T-helper 9 cell (primary cell): ENCODE measurements around the gene NDUFA7.
A peak's percentile ranks its signal among the peaks of the same experiment; 100 is the strongest.
"Not testable (repeated sequence)": the region's sequence is repeated elsewhere in the genome, so short reads cannot be mapped to it uniquely, and the experiment has no call there.

ENCODE experiments used
- DNase-seq: peaks from one replicate; pipeline ENCODE4 v3.0.0-alpha.2; 2020

Gene NDUFA7

GRCh38 chr19:8318835-8319234 is 2.3 kb downstream of the NDUFA7 start:
- DNase-seq: not testable (repeated sequence)

DNA sequence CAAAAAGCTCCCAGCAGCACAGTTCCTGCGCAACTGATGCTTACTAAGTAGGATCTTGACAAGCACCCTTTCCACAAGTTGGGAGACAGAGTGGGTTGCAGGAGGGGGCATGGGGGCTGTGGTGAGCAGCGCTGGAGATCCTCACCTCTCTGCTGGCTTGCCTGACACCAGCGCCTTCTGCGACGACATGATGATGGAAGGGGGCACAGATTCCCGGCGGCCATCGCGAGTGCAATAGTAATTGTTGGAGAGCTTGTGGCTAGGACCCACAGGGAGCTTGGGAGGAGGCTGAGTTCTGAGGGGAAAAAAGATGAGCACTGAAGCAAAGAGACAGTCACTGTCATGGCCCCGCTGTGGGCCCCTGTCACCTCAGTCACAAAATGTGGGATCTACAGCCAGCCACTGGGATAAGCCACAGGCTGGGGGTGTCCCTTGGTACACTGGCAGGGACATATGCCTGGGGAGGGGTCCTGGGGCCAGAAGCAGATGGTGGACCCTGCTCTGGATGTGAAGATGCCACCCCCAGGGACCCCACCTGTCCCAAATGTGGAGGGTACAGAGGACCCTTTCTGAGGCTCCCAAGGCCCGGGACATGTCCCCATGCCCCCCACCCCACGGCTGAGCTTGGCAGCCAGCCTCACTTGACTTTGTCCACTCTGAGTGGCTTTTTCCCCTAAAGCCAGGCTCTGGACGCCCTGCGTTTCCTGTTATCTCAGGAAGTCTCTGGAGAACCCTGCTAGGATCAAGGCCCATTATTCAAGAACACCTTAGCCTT is 4.6 kb downstream of the NDUFA7 start:
- no peak for DNase-seq

GRCh38 chr19:8314981-8315640 is 6.1 kb downstream of the NDUFA7 start:
- not testable (repeated sequence) for DNase-seq

DNA sequence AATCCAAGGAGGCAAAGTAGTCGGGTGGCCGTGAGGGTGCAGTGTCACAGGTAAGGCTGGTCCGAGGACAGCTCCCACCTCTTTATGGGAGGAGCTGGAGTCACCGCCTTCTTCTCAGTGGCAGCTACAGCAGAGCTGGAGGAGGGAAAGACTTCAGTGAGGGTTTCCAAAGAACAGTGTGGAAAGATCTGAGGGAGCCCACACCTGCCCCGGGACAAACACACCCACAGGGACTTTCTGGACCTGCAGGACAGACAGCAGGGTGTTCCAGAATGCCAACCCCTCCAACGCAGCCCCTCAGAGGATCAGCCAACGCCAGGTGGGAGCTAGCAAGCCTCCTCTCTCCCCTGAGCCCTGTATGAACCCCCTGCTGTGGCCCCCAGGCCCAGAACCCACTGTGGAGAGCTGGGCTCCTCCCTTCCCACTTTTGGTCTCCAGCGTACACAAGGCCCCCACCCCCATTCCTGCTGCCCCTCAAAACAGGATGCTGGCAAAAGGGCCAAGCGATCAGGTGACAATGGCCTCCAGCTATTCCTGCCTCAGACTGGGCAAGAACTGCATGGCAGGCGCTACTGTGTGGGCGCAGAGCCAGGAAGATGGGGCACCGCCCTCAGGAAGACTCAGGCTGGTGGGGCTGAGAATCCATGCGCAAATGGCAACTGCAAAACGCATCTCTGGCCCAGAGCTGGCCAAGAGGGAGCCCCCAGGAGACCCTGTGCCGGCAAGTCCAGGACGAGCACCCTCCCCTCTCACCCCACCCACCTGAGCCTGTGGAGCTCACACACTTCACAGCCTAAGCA is 9.5 kb downstream of the NDUFA7 start:
- DNase-seq: no peak

DNA sequence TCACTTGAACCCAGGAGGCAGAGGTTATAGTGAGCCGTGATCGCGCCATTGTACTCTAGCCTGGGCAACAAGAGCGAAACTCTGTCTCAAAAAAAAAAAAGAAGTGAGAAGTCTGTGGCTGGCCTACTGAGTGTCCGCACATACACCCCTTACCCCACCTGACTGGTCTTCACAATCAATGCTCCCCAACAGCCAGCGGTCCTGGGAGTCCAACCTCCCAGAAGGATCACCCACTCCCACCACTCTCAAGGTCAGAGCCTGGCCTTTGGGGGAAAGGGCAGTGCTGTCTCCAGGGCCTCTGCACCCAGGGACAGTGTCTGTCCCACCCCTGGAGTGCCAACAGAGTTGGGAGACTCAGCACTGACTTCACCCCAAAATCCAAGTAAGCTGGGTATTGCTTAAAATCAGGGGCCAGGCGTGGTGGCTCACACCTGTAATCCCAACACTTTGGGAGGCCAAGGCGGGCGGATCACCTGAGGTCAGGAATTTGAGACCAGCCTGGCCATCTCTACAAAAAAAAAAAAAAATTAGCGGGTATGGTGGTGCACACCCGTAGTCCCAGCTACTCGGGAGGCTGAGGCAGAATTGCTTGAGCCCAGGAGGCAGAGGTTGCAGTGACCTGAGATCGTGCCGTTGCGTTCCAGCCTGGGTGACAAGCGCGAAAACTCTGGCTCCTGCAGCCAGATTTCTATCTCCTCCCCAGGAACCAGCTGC is 10.7 kb downstream of the NDUFA7 start:
- DNase-seq: no peak

- DNase-seq: no peak
Measured at GRCh38 chr19:8308891-8309291, 12.3 kb downstream of the NDUFA7 start.

DNA sequence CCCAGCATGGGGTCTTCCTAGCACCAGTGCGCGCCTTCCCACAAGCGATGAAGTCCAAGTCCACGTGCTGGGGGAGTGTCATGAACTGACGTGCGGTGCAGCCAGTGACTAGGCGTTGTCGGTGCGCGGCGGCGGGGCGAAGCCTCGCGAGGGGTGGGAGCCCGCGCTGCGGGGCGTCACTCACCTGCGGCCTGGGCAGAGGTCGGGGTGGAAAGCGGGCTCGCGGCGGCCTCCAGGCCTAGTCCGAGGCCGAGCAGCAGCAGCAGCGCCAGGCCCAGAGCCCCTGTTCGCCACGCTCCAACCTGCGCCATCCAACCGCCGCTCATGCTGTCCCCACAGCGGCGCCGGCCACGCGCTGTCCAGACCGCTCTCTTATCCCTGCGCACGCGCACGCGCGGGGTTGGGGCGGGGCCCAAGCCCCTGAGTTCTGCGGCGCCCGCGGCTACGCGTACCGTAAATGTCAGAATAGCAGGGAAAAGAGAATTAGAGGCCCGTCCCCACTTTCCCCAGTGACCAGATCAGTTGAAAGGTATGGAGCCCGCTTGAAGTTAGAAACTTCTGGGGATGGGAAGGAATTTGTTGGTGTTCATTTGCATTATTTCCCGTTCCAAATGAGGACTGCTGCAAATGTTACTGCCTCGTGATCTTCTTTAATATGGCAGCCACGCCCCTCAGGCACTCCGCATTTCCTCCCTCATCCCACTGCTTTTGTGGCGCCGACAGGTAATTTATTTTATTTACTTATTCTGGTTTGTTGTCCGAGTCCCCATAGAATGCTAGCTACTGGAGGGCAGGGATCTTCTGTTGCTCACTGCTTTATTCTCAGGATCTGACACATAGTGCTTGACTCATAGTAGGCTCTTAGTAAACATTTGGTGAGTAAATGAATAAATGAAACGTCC is 13.0 kb downstream of the NDUFA7 start, which contains the start of gene CD320:
CD320 (minus strand) TSS at position 394 of the 902 bp plus-strand sequence; CDS start at position 326, 68 bp downstream.
- peak; percentile 78 for DNase-seq

DNA sequence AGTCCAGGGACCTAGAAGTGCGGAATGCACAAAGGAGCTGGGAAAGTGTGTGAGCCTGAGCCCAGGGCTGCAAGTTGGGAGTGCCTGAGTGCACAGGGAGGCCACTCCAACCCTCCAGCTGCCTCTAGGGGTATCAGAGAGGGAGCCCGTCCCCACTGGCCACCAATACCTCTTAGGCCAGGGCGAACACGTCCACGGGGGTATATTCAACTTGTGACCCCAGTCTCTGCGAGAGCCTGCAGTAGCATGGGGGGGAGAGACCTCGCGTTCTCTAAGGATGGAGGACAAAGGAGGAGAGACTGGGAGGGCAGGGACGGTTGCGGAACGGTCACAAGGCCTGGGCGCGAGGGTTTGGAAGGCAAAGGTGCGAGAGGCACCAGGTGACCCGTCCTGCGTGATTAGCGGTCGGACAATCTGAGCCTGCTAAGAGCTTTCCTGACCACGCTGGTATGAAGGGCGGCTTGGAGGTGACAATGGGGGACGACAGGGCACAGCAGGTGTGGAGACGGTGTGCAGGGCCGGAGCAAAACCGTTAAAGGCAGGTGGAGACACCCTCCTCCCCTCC is 13.7 kb downstream of the NDUFA7 start:
- no peak for DNase-seq

- DNase-seq: no peak
Measured at GRCh38 chr19:8306235-8307054, 14.7 kb downstream of the NDUFA7 start.

- no peak for DNase-seq
Measured at GRCh38 chr19:8305798-8306197, 15.4 kb downstream of the NDUFA7 start.

- DNase-seq: no peak
Measured at GRCh38 chr19:8304841-8305621, 16.1 kb downstream of the NDUFA7 start.

GRCh38 chr19:8302734-8303133 is 18.4 kb downstream of the NDUFA7 start:
- no peak for DNase-seq

DNA sequence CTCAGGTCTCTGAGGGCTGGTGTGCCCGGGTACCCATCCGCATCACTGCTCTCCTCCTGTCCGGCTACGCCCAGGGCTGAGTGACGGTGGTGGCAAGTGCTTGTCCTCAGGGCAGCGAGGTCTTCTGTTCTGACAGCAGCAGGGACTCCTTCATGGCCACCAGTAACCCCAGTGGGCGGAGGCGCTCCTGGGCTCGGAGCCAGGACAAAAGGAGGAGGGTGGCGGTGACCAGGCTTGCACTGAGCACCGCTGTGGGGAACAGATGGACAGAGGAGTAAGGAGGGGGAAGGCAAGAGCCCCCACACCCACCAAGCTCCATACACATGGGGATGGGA is 18.9 kb downstream of the NDUFA7 start:
- no peak for DNase-seq

DNA sequence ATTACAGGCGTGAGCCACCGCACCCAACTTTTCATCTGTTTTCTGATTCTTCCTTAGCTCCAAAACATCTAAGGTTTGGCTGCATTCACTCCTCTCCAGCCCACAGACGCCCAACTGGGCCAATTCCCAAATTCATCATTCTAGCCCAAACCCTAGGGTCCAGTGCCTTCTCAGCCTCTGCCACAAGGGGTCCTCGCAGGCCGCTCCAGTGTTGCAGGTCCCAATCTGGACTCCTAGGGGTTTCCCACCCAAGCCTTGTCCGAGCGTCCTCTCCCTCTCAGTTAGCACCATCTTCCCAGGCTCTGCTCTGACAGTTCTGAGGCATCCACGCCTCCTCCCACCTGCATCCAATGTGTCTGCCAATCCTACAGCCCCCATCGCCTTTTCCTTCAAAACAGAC is 29.8 kb downstream of the NDUFA7 start:
- not testable (repeated sequence) for DNase-seq

DNA sequence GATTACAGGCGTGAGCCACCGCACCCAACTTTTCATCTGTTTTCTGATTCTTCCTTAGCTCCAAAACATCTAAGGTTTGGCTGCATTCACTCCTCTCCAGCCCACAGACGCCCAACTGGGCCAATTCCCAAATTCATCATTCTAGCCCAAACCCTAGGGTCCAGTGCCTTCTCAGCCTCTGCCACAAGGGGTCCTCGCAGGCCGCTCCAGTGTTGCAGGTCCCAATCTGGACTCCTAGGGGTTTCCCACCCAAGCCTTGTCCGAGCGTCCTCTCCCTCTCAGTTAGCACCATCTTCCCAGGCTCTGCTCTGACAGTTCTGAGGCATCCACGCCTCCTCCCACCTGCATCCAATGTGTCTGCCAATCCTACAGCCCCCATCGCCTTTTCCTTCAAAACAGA is 44.7 kb downstream of the NDUFA7 start:
- not testable (repeated sequence) for DNase-seq

- no peak for DNase-seq
Measured at GRCh38 chr19:8269724-8270123, 51.5 kb downstream of the NDUFA7 start.

- DNase-seq: no peak
Measured at GRCh38 chr19:8265872-8266271, 55.3 kb downstream of the NDUFA7 start.

DNA sequence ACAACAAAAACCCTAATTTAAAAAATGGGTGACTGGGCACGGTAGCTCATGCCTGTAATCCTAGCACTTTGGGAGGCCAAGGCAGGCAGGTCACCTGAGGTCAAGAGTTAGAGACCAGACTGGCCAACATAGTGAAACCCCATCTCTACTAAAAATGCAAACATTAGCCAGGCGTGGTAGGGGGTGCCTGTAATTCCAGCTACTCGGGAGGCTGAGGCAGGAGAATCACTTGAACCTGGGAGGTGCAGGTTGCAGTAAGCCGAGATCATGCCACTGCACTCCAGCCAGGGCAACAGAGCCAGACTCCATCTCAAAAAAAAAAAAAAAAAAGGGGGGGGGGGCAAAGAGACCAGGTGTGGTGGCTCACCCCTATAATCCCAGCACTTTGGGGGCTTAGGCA is 56.9 kb downstream of the NDUFA7 start:
- not testable (repeated sequence) for DNase-seq

- no peak for DNase-seq
Measured at GRCh38 chr19:8262431-8262830, 58.7 kb downstream of the NDUFA7 start.

- DNase-seq: no peak
Measured at GRCh38 chr19:8261881-8262280, 59.3 kb downstream of the NDUFA7 start.
